Astrocyte of the hippocampus (primary cell): Measurements from ENCODE around the gene EFNA5.
A peak's percentile ranks its signal among the peaks of the same experiment; 100 is the strongest.

ENCODE experiments used
- DNase-seq: peaks from one replicate; pipeline ENCODE4 v3.0.0; 2011; ENCODE audit warnings: low read depth, low spot score

EFNA5 gene

DNA sequence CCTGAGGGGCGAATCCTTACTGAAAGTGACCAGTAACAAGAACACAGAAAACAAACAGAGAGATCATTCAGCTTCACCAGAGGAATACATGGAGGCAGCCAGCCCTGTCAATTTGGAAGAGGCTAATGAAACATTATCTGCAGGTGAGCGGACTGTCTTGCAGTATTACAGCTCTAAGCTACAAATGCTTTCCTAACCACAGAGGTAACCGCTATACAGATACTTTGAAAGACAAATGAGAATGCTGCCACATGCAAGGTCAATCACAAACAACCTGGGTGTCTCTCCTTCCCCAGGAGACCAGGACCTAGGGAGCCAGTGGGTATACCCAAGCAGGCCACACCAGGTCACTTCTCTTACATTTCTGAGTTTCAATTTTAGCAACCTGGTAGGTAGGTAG lies 30.2 kb downstream of the EFNA5 start:
- no peak for DNase-seq

DNA sequence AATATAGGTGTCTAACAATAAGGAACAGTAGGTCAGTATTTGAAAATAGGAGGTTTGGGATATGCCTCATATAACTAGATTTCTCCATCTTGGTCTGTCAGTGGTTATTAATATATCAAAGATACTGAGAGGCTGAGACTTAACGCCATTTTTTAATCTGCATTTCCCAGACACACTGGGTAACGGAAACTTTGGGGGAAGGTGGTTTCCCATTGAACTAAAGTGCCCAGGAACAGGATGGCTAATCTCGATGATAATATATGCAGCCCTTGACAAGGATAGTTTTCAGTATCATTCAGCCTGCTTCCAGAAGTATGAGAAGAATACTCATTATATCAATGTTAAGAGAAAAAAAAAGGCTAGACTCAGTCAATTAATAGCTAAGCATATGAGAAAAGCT lies 30.7 kb downstream of the EFNA5 start:
- DNase-seq, result no peak

DNA sequence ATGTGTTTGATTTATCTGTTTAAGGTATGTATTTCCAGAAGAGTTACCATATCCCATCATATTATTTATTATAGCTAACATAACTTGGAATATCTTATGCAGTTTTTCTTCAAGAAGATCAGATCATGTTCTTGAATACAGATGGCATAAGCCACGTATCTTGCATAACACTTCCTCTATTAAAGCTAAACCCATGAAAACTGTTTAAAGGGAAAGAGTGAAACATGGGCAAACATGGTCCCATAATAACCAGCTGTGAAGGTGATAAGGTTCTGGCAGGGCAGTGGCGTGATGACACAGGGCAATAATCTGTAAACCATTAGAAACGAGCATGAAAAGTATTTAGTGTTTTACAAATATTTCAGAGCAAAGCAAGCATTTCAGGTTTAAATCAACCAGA lies 34.2 kb downstream of the EFNA5 start:
- DNase-seq, result no peak

DNA sequence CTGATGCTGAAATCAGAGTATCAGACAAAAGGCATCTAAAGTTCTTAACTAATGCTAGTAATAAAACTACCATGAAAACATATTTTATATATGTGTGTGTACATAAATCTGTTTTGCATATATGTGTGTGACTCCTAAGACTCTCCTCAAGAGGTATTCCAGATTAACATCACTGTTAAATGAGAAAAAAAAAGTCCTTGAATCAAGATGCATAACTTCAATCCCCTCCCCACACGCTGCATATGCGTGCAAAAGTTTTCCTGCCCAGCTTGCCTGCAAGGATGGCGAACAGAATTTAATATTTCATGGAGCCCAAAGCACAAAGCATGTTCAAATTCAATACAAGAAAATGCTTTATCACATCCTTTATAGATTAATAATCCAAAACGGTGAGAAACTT lies 34.7 kb downstream of the EFNA5 start:
- no peak for DNase-seq

DNA sequence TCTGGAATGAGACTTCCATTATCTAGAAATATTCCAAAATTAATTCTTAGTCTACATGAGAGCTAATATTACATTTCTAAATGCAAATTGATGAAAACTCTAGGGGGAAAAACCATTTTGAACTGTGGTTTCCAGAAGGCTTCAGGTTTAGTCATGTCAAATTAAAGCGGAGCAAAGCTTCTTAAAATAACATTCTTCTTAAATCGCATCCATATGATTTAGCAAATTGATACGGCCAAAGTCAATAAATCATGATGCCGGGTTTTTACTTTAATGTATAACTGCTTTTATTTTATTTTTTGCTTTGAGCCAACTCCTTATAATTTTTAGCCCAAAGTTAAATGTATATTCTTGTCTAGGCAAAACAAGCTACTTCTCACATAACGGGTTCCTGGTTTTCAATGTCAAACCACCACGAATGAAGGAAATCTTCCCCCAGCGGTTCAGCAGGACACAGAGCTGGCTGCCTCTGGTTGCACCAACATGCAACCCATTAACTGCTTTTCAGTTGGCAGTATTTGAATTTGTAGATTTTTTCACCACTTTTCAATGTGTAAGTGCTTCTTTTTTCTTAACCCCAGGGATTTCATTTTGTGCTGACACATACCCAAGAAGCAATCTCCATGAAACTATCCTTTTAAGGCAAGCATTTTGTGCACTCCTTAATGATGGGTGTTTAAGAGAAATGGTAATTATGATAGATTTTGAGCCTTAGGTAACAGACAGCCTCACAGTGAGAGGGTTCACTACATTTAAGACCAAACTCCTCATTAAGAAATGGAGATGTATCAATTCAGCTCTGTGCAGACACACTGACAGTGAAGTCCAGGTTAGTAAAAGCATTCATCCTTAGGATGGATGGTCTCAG lies 35.5 kb downstream of the EFNA5 start:
- DNase-seq, result no peak

DNA sequence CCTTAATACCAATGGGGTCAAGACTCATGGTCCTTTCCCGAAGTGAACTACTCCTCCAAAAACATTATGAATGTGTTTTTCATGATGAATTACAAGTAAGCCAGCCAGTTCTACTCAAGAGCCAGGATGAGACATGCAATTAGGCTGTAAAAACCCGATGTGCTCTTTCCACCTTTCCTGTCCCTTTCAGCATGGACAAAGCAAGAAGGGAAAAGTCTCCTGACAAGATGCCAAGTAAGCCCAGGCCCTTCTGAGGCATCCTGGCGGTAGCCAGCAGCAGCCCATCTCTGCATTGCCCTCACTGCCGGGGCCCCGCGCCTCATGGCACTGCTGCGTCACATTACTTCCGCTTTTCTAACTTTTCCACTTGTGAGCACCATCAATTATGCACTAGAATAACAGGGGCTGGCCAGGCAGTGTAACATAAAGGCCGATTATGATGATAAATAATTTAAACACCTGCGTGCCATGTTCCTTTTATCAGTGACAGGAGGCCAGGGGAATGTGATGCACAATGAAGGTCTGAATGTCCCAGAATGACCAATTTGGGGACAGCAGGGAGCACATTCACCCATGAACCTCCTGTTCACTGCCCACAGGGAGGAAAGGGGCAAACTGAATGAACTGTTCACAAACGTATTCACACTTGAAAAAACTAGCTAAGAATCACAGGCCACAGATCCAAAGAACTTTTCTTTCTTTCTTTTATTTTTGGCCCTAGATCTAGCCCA lies 37.4 kb downstream of the EFNA5 start:
- peak; percentile 45 for DNase-seq

DNA sequence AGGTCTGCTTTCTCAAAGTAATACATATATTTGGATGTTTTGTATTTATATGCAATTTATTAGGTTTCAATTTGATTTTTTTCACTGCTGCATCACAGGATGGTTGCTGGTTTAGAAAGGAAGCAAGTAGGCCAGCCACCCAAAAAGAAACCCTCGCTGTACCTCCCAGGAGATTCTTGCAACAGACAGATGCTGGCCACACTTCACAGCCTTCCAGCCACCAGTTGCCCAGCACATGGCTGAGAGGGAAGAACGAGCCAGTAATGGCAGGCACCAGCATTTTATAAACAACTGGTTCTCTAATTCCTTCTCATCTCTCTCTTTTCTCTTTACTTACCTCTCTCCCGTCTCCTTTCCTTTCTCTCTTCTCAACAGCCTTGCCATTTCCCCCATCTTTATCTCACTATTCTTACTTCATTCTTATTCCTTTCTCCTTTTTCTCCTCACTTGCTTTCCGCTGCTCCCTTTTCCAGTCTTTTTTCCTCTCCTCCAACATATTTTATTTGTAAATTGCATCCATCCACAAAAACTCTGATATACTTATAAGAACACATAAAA lies 38.9 kb downstream of the EFNA5 start:
- no peak for DNase-seq

DNA sequence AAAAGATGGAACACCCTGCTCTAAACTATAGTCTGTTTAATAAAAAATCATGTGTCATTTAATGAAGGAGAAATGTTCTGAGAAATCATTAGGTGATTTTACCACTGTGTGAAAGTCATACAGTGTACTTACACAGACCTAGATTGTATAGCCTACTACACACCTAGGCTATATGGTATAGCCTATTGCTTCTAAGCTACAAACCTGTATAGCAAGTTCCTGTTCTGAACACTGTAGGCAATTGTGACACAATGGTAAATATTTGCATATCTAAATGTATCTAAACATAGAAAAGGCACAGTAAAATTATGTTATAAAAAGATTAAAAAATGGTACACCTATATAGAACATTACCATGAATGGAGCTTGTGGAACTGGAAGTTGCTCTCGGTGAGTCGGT lies 40.6 kb downstream of the EFNA5 start:
- no peak for DNase-seq

DNA sequence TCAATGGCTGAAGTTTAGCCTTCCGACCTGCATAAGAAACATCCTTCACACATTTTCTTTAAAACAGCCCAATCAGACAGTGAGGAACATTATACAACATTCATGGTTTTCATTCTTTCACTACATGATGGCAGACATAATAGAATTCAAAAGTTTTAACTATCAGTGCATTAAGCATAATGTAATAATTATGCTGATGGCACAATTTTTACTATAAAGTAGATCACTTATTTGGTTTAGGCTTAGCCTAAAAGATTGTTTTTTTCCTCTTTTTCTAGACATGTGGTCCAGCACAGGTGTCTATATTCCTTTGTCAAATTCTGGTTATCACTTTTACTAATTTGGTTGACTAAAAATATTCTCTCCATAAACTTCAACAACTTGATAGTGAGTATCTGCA lies 46.5 kb downstream of the EFNA5 start:
- DNase-seq, result no peak

DNA sequence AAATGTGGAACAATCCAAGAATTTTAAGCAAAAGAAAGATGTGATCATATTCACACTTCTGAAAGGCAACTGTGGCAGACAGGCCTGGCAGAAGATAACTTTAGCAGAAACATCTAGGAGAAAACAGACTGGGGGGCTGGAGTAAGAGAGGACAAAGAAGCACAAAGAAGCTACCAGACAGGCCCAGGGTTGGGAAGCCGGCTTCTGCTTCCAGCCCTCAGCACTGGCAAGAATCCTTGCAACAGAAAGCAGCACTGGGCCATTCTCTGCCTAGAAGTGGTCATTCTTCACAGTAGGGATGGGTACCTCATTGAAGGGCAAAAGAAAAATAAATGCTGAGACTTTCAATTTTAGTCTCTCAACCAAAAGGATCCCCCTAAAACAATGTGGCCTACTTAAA lies 49.6 kb downstream of the EFNA5 start:
- no peak for DNase-seq

DNA sequence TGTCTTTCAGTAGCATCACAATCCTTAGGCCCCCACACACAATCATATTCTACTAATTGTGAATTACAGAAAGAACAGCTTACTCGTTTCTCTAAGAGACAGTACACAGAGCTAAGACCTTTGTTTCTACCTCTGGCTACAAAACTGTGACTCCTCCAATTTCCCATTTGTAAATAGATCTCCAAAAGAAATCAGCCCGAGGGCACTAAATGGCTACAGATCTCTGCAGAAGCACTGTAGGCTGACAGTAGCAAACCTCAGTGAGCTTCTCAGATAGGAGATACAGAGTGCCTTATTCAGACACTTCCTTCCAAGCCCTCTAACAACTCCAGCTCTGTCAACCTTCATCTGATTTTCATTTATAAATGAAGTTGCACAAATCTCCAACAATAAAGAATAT lies 51.0 kb downstream of the EFNA5 start:
- no peak for DNase-seq

DNA sequence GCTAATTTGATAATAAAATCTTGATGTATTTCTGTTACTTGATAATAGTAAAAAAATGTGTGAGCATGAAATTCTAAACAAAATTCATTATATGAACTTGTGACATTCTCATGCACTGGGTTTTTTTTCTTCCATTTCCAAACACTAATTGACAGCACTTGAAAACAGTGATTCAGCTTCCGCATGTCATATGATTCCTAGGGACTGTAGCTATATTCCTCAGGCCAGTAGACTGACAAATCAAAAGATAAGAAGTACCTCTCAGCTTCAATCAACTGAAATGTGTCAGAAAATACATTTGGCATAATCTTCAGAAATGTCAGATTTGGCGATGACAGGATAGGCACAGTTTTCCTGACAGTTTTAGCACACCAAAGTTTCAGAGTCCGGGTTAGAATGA lies 52.5 kb downstream of the EFNA5 start:
- peak; percentile 35 for DNase-seq

DNA sequence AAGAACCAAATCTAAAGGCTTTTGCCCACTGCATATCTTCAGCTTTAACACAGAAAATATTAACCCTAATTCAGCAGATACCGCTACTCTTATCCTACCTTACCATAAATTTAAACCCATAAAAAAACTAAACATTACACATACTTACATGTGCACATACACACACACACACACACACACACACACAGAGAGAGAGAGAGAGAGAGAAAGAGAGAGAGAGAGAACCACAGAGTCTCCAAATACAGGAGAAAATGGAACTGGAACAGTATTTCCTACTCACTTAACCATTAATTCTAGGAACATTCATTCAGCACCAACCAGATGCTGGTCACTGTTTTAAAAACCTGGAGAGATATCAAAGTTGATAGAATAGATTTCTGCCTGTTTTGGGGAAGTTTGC lies 53.7 kb downstream of the EFNA5 start:
- DNase-seq, result no peak

DNA sequence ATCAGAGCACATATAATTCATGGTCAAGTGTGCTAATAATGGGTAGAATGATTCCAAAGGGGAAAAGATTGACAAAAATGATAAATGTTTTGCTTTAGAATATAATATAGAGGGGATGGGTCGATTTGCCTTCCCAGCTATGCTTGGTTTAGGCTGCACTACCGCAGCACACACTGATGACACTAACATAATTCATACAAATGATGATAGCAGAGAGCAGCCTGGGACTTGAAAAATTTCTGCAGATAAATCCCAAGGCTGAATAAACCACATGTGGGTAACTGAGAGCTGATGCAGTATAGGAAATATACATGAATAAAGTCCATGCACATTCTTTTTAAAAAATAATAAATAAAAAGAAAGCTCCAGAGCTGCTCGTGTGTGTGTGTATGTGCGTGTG lies 54.5 kb downstream of the EFNA5 start:
- DNase-seq, result no peak

DNA sequence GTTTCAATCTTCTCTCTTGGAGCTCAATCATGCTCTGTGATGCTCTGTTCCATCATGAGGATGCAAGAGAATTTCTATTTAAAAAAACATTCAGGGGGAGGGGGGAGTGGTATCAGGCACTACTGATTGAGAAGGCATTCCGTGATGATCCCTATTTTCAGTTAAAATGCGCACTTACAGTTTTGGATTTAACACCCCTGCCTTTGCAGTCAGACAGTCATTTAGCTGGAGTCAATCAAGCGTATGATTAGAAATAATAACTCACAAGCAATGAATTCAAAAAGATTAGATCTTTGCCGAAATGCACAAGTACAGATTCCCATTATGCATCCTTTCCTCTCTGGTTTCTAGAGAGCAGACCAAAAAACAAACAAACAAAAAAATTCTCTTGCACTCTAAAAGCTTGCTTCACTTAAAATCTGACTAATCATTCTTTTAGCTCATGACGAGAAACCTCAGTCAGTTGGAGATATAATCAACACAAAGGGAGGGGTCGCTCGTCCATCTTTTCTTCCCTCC lies 55.4 kb downstream of the EFNA5 start:
- DNase-seq, result peak; percentile 16

DNA sequence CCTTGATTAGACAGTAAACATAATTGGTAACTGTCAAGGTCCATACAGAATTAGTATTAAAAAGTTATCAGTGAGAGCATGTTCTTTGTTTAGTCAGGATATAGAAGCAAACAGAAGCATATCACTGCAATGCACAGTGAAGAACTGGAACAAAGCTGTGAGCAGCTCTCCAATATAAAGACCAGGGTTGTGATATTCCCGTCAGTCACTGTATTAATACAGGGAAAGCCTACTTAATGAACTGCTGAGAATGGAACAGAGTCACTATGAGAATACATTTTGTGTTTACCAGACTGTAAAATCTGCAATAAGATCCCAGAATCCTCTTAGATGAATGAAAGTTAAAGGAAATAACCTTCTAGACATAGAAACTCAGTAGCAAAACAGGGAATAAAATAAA lies 58.2 kb downstream of the EFNA5 start:
- no peak for DNase-seq

DNA sequence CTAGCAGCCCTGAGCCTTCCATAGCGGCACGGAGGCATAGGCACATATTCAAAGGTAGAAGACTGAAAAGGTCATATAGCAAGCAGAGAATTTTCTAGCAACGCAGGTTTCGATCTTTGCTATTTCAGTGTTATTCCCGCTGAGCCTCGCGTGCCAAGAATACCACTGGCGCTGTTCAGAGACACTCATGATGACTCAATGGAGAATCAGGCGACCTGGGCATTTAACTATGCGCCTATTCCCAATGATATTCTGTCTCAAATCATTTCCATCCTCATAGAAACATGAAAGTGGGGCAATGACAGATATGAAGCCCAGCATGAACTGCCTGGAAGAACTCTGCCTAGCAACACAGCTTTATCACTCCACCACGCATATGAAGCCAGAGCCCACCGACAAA lies 59.9 kb downstream of the EFNA5 start:
- DNase-seq, result no peak

DNA sequence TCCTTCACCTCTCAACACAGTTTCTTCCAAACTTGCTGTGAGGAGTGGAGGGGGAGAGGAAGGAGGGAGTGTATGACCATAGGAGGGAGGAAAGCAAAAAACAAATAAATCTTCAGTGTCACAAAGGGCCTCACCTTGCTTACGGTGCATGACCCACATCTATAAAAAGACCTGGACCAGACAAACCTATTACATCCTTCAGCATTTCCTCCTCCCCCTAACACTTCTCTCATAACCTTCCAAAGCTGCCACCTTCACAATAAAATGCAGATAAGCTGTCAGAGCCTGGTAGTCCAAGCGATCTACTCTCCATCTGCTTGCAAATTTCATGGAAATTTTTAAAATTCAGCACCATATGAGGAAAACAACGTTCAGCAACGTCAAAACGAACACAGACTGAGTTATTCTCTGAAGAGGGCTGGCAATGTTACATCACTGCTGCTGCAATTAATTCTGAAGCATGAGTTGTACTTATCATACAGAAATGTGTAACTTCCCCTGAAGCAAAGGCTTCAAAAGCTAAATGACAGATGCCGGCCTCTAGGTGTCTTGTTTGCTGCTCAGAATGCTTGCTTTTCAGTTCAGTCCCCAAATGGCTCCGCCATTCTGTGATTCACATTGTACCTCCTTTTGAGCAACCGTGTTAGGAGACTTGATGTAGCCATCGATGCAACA lies 62.9 kb downstream of the EFNA5 start:
- no peak for DNase-seq

DNA sequence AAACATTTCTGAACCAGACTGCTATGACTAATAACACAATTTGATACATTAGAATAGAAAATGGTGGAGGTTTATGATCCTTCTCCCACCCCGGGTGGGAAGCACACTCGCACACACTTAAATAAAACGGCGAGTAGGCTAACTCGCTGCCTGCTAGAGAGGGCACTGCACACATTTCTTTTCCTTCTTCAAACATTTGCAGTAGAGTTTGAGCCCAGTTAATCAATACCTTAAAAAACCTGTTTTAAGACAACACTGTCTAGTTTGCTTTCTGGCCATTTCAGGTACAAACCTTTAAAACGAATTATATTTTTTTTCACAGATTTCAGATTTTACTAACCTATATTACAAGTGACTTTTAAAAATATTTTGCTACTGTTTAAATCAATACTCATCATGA lies 63.5 kb downstream of the EFNA5 start:
- no peak for DNase-seq

DNA sequence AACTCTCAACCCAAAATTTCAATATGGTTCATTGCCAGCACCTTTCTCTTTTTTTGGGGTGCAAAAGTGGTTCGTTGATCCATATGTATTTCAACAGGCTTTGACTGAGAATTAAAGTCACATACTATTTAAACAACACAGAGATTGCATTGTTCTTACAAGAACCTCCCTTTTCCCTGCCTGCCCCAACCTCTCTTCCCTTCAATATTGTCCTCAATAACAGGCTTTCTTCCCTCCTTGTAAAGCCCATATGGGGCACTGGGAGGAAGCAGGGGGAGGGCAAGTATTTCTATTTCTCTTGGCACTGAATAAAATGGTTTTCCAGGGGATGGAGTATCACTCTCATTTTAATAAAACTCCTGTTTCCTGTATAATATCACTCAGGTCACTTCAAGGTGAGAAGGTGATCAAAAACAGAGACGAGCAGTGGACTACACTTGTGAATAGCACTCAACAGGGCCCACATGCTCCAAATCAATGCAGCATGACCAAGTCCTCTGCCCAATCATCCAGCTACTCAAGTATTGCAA lies 65.1 kb downstream of the EFNA5 start:
- DNase-seq, result no peak

DNA sequence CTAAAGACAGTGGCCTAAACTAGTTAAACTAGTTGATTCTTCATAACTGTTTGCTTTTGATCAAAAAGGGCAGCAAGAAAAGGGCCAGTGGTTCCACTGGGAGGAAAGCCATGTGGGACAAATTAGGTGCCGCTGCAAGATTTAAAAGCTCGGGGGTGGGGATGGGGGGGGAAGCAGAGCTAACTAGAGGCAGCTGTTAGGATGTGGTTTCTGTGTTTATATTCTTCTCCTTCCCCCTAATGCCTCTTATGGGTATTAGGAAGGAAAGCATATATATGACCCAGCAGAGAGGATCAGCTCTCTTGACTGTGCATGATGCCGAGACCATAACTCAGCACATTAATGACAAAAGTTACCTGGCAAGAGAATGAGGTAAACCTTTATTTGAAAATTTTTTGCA lies 65.7 kb downstream of the EFNA5 start:
- no peak for DNase-seq
